Activated CD4-positive, alpha-beta T cell treated with anti-CD3 and anti-CD28 coated beads, Interleukin-2, Interleukin-6, amounts not matched to agents 100 ng/mL and 50 ng/mL, durations not matched to agents 16 hours and 8 hours (primary cell): Measurements from ENCODE around the gene S100P.
A peak's percentile ranks its signal among the peaks of the same experiment; 100 is the strongest.
"Not testable (repeated sequence)": the region's sequence is repeated elsewhere in the genome, so short reads cannot be mapped to it uniquely, and the experiment has no call there.

Source experiments
- DNase-seq: peaks from one replicate; pipeline ENCODE4 v3.0.0-alpha.2; 2020

Gene S100P

DNA sequence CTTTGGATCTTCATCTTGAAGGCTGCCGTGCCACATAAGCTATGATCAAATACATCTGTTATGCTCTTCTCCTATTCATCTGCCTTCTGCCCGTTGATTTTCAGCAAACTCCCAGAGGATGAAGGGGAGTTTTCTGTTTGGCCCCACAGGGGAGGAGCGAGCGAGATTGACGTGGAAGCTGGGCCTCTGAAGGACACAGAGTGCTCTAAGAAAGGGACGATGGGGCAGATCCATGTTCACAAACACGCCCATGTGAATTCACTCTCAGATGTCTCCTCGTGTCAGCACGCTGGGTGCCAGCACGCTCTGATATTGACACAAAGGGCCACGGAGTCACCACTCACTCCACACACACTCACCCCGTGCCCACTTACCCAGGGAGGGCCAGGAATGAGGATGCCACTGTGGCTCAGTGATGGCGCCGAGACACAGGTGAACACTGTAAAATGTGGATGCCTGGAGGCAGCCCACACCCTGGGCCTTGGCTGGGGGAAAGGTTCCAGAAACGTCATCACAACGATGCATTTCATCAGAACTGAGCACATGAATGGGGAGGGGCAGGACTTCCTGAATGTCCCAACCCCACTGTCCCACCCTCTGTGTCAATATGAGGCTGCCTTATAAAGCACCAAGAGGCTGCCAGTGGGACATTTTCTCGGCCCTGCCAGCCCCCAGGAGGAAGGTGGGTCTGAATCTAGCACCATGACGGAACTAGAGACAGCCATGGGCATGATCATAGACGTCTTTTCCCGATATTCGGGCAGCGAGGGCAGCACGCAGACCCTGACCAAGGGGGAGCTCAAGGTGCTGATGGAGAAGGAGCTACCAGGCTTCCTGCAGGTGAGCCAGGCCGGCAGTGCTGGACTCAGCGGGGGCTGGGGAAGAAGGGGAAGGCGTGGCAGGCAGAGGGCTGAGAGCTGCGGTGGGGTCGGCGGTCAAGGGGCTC is at the start of gene S100P:
Gene S100P (plus strand): TSS at position 648 of the 946 bp plus-strand sequence. CDS start 55 bp downstream, at position 703.
- no peak for DNase-seq

DNA sequence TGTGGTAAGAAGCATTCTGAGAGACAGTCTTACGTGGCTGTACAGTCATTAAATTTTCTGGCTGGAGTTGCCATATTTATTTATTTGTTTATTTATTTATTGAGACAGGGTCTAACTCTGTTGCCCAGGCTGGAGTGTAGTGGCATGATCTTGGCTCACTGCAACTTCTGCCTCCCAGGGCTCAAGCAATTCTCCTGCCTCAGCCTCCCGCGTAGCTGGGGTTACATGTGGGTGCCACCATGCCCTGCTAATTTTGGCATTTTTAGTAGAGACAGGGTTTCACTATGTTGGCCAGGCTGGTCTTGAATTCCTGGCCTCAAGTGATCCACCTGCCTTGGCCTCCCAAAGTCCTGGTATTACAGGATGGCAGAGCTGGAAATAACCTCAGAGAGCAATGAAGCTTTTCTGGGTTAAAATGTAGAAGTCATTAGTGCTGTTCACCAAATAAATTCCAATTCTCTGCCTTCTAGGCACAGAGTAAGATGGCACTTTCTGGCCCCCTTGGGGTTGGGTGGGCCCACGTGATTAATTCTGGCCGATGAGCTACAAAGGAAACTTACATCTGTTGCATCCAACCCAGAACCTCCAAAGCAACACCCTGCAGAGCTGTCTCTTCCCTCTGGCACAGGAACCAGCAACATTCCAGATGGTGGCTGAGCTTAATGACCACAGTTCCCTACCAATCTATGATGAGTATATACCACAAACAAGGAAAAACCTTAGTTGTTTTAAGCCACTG is 48.7 kb upstream of the S100P start:
- DNase-seq: no peak

DNA sequence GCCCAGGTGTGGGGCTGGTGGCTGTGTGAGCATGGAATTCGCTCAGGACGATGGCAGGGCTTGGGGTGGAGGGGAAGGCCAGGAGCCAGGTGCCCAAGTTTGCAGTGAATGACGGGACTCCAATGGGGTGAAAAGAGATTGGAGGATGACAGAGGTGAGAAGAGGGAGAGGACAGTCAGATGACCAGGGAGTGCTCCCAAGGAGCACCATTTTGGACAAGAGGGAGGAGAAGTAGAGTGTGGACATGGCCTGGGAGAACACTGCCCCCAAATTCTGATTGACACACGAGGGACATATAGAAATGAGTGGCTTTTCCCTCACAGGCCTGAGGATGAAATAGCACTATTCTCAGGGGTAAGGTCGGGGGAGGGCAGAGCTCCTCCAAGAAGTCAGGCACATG is 46.5 kb upstream of the S100P start:
- no peak for DNase-seq

DNA sequence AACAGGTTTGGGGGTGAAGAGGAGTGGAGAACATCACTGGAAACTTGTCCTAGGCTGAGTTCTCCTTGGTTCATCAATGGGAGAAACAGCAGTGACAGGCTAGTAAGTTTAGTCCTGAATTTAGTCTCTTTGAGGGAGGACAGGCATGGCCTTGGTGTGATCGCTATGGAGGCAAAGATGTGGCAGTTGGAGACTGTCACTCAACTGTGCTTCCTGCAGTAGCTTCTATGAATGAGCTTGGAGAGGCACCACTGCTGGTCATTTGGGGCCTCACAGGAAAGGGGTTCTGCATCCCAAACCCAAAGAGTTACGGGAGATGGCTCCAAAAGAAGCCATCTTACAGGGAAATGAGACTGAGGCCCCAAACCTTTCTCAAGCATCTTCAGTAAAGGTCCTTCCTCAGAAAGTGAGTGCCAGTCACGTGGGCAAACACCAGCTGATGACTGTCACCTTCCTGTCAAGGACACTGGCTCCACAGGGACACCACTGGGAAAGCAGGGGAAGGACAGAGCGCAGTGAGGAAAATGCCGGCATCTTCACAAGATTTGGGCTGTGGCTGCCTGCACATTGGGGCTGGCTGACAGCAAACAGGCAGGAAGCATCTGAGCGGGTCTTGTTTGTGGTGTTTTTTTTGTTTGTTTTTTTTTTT is 46.0 kb upstream of the S100P start:
- DNase-seq: no peak

DNA sequence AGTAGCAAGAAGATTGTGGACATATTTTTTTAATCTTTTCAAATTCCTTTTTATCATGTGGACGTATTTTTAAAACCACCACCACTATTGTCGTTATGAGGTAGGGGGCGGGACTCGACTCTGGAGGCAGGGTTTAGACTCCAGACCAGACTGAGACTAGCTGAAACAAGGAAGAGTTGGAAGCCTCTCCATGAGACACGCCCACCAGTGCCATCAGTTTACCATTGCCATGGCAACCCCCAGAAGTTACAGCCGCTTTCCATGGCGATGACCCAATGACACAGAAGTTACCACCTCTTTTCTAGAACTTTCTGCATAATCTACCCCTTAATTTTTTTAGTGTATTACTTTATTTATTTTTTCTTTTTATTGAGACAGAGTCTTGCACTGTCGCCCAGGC is 44.5 kb upstream of the S100P start:
- DNase-seq: no peak

DNA sequence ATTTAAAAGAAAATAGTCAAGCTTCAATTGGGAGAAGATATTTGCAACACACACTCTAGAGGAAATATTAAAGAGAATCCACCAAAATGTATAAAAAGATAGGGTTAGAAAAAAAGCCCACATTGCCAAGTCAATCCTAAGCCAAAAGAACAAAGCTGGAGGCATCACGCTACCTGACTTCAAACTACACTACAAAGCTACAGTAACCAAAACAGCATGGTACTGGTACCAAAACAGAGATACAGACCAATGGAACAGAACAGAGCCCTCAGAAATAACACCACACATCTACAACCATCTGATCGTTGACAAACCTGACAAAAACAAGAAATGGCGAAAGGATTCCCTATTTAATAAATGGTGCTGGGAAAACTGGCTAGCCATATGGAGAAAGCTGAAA is 39.5 kb upstream of the S100P start:
- not testable (repeated sequence) for DNase-seq

DNA sequence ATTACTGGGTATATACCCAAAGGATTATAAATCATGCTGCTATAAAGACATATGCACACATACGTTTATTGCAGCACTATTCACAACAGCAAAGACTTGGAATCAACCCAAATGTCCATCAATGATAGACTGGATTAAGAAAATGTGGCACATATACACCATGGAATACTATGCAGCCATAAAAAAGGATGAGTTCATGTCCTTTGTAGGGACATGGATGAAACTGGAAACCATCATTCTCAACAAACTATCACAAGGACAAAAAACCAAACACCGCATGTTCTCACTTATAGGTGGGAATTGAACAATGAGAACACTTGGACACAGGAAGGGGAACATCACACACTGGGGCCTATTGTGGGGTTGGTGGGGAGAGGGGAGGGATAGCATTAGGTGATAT is 38.4 kb upstream of the S100P start:
- DNase-seq: not testable (repeated sequence)

DNA sequence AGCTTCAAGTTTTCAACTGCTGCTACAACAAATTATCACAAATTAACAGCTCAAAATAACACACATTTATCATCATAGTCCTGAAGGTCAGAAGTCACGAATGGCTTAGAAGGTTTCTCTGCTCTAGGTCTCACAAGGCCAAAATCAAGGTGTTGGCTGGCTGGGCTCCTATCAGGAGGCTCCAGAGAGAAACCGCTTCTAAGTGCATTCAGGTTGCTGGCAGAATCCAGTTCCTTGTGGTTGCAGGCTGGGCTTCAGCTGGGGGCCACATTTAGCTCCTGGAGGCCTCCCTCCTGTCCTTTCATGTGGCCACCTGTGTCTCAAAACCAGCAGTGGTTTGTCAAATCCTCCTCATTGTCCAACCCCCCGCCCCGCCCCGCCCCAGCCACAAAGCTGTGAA is 37.8 kb upstream of the S100P start:
- DNase-seq: no peak

DNA sequence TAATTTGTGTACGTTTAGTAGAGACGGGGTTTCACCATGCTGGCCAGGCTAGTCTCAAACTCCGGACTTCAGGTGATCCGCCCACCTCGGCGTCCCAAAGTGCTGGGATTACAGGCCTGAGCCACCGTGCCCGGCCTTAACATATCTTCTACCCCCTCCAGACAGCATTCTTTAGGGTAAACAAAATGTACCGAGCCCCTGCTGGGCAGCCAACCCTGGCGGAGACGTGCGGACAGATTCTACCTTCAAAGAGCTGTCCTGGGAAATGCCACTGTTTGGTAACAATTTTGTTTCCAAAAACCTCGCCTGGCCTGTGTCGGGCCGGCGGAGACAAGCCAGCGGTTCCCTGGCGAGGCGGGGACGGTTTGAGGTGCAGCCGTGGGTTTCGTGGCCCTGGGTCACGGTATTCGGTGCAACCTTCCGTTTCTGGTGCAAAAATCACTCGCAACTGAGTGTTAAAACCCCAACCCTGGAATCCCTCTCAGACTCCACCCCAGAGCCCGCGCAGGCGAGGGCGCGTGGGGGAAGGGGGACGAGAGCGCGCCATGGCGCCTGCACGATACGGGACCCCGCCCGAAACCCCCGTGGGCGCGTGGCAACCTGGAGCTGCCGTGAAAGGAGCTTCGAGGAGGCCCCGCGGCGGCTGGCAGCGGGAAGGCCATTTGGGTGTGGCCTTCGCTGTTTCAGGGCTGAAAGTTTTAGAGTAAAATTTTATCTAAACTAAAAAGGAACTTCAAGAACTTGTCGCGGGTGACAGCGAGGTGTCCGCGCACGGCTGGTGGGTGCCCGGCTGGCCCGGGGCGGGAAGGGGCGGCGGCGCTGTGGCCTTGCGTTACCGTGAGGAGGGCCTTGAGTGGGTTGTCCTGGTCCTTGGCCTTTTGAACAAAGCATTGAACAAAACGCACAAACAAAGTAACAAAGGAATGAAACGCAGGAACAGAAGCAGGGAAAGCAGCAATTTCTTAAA is 36.2 kb upstream of the S100P start:
- no peak for DNase-seq

DNA sequence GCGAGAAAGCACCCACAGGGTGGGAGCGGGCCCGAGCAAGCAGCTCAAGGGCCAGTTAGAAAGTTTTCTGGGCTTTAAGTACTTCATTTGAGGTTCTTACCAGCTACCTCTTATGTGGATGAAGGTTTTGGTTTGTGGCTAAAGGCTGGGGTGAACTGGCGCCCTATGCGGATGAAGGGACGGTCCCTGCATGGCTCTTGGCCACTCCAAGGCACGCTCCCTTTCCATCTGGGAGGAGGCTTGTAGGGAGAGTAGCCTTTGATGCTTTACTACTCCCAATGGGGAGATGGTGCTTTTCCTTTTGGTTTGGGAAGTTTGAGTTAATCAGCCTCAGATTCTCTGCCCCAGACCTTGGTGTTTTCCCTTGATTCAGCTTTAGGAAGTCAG is 35.5 kb upstream of the S100P start:
- no peak for DNase-seq

DNA sequence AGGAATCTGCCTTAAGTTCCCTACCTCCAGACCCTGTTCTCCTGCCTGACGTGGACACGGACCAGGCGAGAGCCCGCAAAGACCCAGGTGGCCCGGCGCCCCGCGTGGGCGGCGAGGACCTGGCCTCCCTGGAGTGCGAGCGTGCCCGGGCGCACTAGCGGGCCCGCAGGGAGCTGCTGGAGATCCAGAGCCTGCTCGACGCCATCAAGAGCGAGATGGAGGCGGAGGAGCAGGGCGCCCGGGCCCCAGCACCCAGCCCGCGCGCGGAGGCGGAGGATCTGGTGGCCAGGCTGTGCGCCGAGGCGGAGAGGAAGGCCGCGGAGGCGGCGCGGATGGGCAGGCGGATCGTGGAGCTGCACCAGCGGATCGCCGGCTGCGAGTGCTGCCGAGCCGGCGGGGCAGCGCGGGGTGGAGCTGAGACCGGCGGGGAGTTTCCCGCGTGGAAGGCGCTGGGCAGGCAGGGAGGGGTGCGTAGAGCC is 35.0 kb upstream of the S100P start:
- DNase-seq: peak; percentile 34

DNA sequence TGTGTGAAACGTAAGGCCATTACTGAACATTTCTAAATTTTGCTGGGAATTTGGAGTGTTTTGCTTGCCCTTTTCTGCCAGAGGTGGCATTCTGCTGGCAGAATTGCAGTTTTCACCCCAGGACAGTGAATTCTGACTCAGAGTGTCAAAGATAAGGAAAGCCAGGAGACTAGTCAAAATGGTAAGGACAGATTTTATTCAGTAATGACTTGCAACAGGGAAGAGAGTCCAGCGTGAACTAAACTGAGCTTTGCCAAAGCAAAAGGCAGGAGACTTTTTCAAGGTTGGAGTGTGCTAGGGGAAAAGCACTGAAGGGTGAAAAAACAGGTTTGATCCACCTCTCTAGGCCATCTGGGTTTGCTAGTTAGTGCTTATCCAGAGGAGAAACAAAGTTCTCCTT is 33.8 kb upstream of the S100P start:
- DNase-seq: no peak

DNA sequence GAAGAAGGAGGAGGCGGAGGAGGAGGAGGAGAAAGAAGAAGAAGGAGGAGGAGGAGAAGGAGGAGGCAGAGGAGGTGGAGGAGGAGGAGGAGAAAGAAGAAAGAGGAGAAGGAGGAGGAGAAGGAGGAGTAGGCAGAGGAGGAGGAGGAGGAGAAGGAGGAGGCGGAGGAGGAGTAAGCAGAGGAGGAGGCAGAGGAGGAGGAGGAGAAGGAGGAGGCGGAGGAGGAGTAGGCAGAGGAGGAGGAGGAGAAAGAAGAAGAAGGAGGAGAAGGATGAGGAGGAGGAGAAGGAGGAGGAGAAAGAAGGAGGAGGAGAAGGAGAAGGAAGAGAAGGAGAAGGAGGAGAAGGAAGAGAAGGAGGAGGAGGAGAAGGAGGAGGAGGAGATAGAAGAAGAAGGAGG is 33.2 kb upstream of the S100P start:
- no peak for DNase-seq

DNA sequence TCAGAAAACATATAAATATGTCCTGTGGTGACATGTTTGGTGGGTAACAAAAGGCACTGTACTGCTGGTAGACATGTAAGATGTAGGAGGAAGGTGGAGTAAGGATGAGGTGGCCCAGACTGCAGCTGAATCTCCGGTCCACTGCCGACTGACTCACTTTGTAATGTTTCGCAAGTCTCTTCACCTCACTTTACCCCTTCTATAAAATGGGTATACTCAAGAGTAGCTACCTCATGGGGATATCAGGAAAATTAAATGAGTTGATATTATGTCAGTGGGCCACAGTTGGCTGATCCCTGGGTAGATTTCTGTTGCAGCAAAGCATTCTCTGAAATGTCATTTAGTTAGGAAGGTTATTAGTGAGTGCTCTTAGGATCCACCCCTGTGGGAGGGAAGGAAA is 31.1 kb upstream of the S100P start:
- DNase-seq: no peak

DNA sequence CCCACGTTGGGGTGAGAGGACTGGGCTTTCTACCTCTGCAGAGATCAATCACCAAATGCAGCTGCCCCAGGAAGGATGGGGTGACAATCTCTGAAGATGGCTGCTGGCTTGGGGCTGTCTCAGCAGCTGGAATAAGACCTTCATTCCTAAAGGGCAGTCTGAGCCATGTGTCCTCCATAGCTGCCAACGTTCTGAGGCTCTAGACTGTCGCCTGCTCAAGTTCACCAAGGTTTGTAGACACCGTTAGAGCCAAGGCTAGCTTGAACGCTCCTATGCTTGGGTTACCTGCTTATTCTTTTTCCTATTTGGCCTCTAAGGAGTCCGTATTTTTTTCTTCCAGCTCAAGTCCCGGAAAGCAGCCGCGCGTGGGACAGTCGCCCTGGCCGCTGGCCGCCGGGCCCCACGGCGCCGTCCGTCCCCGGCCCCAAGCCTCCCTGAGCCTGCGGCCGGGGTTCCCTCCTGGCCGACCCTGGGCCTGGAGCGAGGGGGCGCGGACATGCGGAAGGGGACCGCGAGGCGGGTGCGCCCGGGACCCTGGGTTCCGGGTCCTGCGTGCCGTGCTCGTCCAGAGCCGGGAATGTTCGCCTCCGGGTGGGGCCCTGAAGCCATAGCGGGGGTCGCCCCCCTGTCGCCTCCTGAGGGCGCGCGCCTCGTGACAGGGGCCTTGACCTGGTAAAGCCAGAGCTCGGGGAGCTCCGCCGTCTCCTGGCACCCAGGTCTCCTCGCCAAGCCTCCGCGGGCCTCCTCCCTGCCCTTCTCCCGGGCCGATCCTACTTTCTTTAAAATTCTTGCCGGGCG is 29.9 kb upstream of the S100P start:
- DNase-seq: no peak

DNA sequence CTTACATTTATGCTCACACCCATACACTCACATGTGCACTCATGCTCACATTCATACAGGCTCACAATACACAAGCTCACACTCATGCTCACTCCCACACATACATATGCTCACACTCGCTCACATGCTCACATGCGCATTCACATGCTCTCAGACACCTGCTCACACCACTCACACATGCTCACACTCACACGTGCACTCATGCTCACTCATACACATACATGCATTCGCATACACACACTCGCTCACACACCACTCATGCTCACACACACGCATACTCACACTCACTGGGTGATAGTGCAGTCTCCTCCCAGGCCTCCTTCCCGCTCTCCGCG is 28.4 kb upstream of the S100P start:
- no peak for DNase-seq

DNA sequence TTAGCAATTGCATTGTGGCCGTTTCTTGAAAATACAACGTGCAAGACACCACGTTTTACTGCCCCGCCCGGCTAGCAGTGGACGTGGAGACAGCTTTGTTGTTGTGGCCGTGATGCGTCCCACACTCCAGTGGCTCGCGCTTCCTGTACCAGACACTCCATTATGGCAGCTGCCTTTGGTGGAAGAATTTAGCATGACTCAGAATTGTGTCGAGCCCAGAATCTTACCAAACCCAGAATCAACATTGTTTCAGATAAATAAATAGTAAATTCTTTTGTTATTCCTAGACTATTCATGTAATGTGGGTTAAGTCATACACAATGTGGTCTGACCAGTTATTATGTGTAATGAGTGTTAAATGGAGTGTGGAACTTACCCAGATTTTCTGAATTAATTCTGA is 25.3 kb upstream of the S100P start:
- no peak for DNase-seq

DNA sequence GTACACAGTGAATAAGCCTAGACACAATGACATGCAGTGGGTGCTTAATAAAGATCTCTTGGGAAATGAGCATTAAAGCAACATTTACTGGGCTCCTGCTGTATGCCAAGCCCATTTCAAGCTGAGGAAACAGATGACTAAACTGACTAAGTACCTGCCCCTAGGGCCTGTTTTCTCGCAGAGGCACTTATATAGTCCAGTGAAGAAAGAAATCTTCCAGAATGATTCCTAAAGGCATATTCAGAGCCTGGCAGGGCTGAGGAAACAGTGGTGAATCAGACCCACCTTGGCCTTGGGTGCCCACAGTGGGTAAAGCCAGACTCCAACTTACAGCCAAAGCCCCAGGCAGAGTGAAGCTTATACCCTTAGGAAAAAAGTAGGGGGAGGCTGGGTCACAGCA is 22.0 kb upstream of the S100P start:
- no peak for DNase-seq

DNA sequence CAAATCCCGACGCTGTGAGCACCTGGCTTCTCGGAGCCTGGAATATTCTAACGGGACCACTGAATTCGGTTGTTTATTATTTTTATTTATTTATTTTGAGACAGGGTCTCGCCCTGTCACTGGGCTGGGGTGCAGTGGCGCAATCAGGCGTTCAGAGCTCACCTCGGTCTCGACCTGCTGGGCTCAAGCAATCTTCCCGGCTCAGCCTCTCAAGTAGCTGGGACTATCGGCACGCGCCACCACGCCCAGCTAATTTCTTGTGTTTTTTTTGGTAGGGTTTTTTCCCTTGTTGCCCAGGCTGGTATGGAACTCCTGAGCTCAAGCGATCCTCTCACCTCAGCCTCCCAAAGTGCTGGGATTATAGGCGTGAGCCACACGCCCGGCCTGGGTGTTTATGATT is 21.5 kb upstream of the S100P start:
- DNase-seq: no peak

DNA sequence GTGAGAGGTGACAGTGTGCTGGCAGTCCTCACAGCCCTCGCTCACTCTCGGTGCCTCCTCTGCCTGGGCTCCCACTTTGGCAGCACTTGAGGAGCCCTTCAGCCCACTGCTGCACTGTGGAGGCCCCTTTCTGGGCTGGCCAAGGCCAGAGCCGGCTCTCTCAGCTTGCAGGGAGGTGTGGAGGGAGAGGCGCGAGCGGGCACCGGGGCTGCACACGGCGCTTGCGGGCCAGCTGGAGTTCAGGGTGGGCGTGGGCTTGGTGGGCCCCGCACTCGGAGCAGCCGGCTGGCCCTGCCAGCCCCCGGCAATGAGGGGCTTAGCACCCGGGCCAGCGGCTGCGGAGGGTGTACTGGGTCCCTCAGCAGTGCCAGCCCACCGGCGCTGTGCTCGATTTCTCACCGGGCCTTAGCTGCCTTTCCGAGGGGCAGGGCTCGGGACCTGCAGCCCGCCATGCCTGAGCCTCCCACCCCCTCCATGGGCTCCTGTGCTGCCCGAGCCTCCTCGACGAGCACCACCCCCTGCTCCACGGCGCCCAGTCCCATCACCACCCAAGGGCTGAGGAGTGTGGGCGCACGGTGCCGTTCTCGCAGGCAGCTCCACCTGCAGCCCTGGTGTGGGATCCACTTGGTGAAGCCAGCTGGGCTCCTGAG is 21.0 kb upstream of the S100P start:
- DNase-seq: not testable (repeated sequence)

DNA sequence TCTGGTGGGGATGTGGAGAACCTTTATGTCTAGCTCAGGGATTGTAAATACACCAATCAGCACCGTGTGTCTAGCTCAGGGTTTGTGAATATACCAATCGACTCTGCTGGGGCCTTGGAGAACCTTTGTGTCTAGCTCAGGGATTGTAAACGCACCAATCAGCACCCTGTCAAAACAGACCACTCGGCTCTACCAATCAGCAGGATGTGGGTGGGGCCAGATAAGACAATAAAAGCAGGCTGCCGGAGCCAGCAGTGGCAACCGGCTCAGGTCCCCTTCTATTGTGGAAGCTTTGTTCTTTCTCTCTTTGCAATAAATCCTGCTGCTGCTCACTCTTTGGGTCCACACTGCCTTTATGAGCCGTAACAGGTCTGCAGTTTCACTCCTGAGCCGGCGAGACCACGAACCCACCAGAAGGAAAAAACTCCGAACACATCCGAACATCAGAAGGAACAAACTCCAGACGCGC is 20.5 kb upstream of the S100P start:
- DNase-seq: peak; percentile 67
